Ishikawa (cell line): Measurements from ENCODE around the gene ACTR1A.

Source experiments
- CEBPB ChIP-seq: IDR thresholded peaks from 2 replicates; pipeline ENCODE4 v1.6.1; 2012
- FOXM1 ChIP-seq: IDR thresholded peaks from 2 replicates; pipeline ENCODE4 v1.6.1; 2012; ENCODE audit warnings: low read depth, borderline replicate concordance
- TAF1 ChIP-seq: IDR thresholded peaks from 2 replicates; pipeline ENCODE4 v1.6.1; 2012; ENCODE audit warnings: low read depth, mild to moderate bottlenecking
- ZBTB7A ChIP-seq: IDR thresholded peaks from 2 replicates; pipeline ENCODE4 v1.6.1; 2012; ENCODE audit warnings: low read depth
- TF ChIP-seq, protein P1 (sequence below): IDR thresholded peaks from 2 replicates; pipeline ENCODE4 v1.6.1; 2012
- TF ChIP-seq, protein P2 (sequence below): IDR thresholded peaks from 2 replicates; pipeline ENCODE4 v1.6.1; 2012; ENCODE audit warnings: low read depth, mild to moderate bottlenecking
- TF ChIP-seq, protein P3 (sequence below): IDR thresholded peaks from 2 replicates; pipeline ENCODE4 v1.6.1; 2012

DNA sequence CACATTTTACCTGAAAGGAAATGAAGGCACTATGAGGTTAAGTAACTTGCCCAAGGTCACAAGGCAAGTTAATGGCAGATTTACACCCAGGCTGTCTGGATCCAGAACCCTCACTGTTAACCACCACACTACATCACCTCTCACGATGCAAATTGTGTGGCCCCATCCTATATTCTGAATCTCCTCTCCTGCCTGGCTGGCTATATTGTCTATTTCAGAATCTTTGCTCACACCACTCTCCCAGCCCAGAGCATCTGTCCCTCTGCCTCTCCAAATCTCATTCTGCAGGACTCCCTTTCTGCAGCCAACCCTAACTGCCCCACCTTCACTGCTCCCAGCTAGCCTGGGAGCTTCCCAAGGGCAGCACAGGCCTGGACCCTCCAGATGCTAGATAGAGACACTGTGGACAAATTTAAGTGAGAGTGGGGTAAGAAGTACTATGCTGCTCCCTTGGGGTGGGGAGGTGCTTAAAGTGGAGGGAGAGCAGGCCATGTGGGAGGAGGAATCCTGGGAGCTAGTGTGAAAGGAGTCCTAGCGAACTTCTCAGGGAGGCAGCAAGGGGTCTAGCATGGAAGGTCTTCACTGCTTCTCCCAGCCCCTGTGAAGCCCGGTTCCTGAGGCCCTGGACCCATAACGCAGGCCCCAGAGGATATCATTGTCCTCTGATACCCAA, 70.9 kb downstream of the ACTR1A start:
- TF ChIP-seq, protein P1, sequence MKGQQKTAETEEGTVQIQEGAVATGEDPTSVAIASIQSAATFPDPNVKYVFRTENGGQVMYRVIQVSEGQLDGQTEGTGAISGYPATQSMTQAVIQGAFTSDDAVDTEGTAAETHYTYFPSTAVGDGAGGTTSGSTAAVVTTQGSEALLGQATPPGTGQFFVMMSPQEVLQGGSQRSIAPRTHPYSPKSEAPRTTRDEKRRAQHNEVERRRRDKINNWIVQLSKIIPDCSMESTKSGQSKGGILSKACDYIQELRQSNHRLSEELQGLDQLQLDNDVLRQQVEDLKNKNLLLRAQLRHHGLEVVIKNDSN = no peak
- TF ChIP-seq, protein P2, sequence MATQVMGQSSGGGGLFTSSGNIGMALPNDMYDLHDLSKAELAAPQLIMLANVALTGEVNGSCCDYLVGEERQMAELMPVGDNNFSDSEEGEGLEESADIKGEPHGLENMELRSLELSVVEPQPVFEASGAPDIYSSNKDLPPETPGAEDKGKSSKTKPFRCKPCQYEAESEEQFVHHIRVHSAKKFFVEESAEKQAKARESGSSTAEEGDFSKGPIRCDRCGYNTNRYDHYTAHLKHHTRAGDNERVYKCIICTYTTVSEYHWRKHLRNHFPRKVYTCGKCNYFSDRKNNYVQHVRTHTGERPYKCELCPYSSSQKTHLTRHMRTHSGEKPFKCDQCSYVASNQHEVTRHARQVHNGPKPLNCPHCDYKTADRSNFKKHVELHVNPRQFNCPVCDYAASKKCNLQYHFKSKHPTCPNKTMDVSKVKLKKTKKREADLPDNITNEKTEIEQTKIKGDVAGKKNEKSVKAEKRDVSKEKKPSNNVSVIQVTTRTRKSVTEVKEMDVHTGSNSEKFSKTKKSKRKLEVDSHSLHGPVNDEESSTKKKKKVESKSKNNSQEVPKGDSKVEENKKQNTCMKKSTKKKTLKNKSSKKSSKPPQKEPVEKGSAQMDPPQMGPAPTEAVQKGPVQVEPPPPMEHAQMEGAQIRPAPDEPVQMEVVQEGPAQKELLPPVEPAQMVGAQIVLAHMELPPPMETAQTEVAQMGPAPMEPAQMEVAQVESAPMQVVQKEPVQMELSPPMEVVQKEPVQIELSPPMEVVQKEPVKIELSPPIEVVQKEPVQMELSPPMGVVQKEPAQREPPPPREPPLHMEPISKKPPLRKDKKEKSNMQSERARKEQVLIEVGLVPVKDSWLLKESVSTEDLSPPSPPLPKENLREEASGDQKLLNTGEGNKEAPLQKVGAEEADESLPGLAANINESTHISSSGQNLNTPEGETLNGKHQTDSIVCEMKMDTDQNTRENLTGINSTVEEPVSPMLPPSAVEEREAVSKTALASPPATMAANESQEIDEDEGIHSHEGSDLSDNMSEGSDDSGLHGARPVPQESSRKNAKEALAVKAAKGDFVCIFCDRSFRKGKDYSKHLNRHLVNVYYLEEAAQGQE = no peak
- no peak for TF ChIP-seq ZBTB7A
- TF ChIP-seq CEBPB = no peak
- TF ChIP-seq FOXM1 = no peak
- TF ChIP-seq TAF1 = no peak
- TF ChIP-seq, protein P3, sequence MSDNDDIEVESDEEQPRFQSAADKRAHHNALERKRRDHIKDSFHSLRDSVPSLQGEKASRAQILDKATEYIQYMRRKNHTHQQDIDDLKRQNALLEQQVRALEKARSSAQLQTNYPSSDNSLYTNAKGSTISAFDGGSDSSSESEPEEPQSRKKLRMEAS = peak; percentile 70; the same call in 1 of the 2 replicates
